Spinal cord (tissue), 10 donors: ENCODE results near the gene PDE4B. TPM values are rescaled to one million over a fixed set of nuclear protein-coding genes. Genes with fewer than 3 reads are reported as not detected.

ENCODE experiments used
- DNase-seq, 6 donors: peaks; one replicate each; pipeline versions ENCODE4 v3.0.0 to v3.0.0-alpha.2; 2013 to 2015; ENCODE audit warnings: low spot score in 6 of 6, low read depth in 4 of 6
- H3K27ac ChIP-seq: one replicate; pipeline ENCODE4 v1.5.1; 2013; ENCODE audit warnings: low read depth, low read length, control low read depth
- H3K27me3 ChIP-seq: one replicate; pipeline ENCODE4 v1.6.1; 2013; ENCODE audit warnings: low read length; ENCODE audit not compliant: control insufficient read depth, insufficient read depth
- H3K36me3 ChIP-seq: one replicate; pipeline ENCODE4 v1.6.1; 2013; ENCODE audit warnings: low read length; ENCODE audit not compliant: control insufficient read depth, insufficient read depth
- H3K4me1 ChIP-seq: one replicate; pipeline ENCODE4 v1.6.1; 2013; ENCODE audit warnings: low read length; ENCODE audit not compliant: control insufficient read depth, insufficient read depth
- H3K4me3 ChIP-seq: one replicate; pipeline ENCODE4 v1.5.1; 2013; ENCODE audit warnings: low read depth, low read length, control low read depth
- H3K9me3 ChIP-seq: one replicate; pipeline ENCODE4 v1.6.1; 2013; ENCODE audit warnings: low read length; ENCODE audit not compliant: control insufficient read depth, insufficient read depth
- WGBS: methylation state at CpG from one replicate; pipeline ENCODE4 v1.1.5; 2013; ENCODE audit warnings: missing lambda C conversion rate; ENCODE audit not compliant: insufficient coverage; 5-methylcytosine and 5-hydroxymethylcytosine counted together
- polyA plus RNA-seq, 2 donors: library from polyadenylated mRNA; unstranded; fragments of 120-200 nt; gene quantifications; one replicate each; pipeline ENCODE4 v1.2.1, GENCODE V29; 2013; ENCODE audit not compliant: insufficient read length in 2 of 2
- total RNA-seq, 2 donors: library from RNA; depleted of rRNA in 1 of 2; stranded (reverse); fragments of 120-200 nt in 1 of 2; fragments of >200 nt in 1 of 2; gene quantifications; one replicate each; pipeline versions ENCODE4 v1.2.3 to v1.2.4, GENCODE V29; 2013 to 2014
- donor health status: healthy.

The PDE4B gene
- total and polyA plus RNA-seq, 4 donors: 57.7 to 181 (median 90.7) TPM

DNA sequence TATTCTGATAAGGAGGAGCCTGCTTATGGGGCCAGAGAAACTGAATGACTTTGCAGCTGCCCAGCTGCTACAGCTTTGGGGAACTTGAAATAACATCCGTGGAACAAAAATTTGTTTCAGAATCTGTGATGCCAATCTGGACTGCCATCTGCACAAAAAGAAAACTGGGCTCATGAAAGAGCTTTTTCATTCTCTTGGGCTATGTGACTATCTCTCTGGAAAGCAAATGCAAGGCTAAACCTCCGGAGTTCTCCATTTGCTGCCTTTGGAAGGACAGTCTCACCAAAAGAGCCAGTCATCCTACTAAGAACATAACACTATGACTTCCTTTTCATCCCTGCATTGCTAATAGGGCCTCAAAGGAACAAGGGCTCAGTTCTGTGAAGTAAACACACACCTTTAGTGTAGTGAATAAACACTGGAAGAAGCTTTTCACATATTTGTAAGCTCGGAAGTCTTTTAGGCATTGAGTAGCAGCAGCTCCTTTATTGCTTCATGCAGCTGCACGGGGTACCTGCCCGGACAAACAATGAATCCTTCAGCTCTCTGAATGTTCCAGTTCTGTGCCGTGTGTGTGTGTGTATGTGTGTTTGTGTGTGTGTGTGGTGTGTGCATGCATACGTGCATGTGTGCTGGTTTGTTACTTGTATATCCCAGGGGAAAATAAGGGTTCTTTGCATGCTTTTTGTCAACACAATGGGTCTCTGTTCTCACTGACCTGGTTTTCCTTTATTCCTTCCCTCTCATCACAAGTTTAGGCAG lies 485.7 kb downstream of the PDE4B start:
- Histone ChIP-seq H3K36me3 (no peaks in the 10 kb centered on the region), H3K9me3 (no peaks in the 10 kb centered on the region), H3K4me1 (peaks cover 30% of the 10 kb centered on the region), H3K27ac (peak overlapping the region; percentile 89), H3K4me3 (no peak overlapping the region), H3K27me3 (no peaks in the 10 kb centered on the region)
- WGBS: 37% methylated on average over 5 of the region's 7 CpGs
- peak; percentile 54 to 88 (median 56) for DNase-seq

GRCh38 chr1:66281808-66282207 lies 489.1 kb downstream of the PDE4B start:
- Histone ChIP-seq H3K4me1 (peaks cover 22% of the 10 kb centered on the region), H3K9me3 (no peaks in the 10 kb centered on the region), H3K27me3 (no peaks in the 10 kb centered on the region), H3K36me3 (no peaks in the 10 kb centered on the region), H3K27ac (no peak overlapping the region), H3K4me3 (no peak overlapping the region)
- WGBS: no CpG with 5 or more reads among the region's 3 CpGs
- no peak for DNase-seq

GRCh38 chr1:66282343-66282852 lies 489.7 kb downstream of the PDE4B start:
- H3K36me3 ChIP-seq: no peaks in the 10 kb centered on the region
- peaks cover 20% of the 10 kb centered on the region for H3K4me1 ChIP-seq
- WGBS: no CpG with 5 or more reads among the region's 2 CpGs

DNA sequence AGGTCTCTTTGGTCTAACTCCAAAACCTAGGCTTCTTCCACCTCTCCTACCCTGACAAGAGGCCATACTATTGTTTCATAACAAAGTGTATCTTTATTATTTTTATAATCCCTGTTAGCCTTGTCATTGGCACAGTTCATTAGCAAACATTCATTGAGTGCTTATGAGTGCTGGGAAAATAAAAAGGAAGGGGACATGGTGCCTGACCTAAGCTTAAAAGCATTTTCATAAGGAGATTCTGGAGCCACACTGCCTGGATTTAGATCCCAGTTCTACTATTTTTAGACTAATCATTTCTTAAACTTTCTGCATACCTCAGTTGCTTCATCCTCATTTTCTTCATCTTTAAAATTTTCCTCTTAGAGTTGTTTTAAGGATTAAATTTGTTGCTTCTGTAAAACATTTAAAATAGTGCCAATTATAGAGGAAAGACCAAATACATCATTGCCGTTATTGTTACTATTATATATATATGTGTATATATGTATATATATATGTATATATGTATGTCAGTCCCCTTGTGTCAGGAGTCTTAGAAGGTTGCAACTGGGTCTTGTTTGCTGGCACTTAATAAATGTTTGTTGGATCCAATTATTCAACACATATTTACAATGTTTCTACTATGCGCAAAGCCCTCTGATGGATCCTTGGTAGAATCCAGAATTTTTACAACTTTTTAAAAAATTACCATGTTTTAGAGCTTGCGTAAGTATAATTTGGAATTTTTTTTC lies 490.4 kb downstream of the PDE4B start:
- peak overlapping the region; percentile 34 for H3K27ac ChIP-seq
- H3K4me3 ChIP-seq: no peak overlapping the region
- WGBS: no CpG with 5 or more reads among the region's 3 CpGs
- H3K9me3 ChIP-seq: no peaks in the 10 kb centered on the region
- peaks cover 17% of the 10 kb centered on the region for H3K4me1 ChIP-seq
- DNase-seq: no peak
- no peaks in the 10 kb centered on the region for H3K36me3 ChIP-seq
- H3K27me3 ChIP-seq: no peaks in the 10 kb centered on the region

More at GRCh38 chr1:66282343-66282852, 489.7 kb downstream of the PDE4B start:
- no peak overlapping the region for H3K27ac ChIP-seq
- DNase-seq: no peak
- no peaks in the 10 kb centered on the region for H3K9me3 ChIP-seq
- H3K4me3 ChIP-seq: no peak overlapping the region
- H3K27me3 ChIP-seq: no peaks in the 10 kb centered on the region

DNA sequence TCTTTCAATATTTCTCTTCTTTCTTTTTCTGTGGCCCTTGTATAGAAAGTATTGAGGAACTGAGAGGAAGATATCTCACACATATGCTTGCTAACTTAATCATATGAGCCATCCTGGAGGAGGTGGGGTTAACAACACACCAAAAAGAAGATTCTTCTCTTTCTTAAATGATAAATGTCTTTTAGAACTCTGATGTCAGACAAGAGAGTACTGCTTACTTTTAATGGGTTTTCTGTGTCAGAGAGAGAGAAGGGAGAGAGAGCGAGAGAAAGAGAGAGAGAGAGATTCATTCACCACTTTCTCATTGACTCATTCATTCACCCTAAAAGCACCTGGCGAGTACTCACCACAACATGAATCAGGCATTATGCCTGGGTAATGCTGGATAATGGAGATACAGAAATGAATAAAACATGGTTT lies 490.9 kb downstream of the PDE4B start:
- H3K9me3 ChIP-seq: no peaks in the 10 kb centered on the region
- H3K4me1 ChIP-seq: peaks cover 11% of the 10 kb centered on the region
- H3K36me3 ChIP-seq: no peaks in the 10 kb centered on the region
- no CpG with 5 or more reads among the region's 2 CpGs for WGBS
- H3K27me3 ChIP-seq: no peaks in the 10 kb centered on the region
- peak in 3 of 6 donors; percentile 15 to 61 (median 52) for DNase-seq
- no peak overlapping the region for H3K4me3 ChIP-seq
- peak overlapping the region; percentile 34 for H3K27ac ChIP-seq

DNA sequence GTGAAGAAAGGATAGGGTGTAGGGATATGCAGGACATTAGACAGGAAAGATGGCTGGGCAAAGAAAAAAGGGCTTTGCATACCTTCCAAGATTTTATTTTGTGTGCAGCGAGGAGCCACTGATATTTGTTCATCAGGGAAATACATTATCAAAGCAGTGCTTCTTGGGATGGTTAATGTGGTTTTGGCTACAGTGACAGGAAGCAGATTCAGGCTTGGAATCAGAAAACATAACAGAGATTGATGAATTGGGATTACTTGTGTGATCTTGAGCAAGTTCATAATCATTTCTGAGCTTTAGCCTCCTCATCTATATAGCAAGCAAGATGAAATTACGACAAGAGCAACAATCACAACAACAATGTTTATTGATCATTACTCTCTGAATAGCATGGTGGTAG lies 492.1 kb downstream of the PDE4B start:
- H3K27me3 ChIP-seq: no peaks in the 10 kb centered on the region
- H3K27ac ChIP-seq: no peak overlapping the region
- no peak overlapping the region for H3K4me3 ChIP-seq
- 100% methylated on average over 1 of the region's 2 CpGs for WGBS
- H3K9me3 ChIP-seq: no peaks in the 10 kb centered on the region
- DNase-seq: no peak
- H3K36me3 ChIP-seq: no peaks in the 10 kb centered on the region
- H3K4me1 ChIP-seq: peaks cover 2% of the 10 kb centered on the region

DNA sequence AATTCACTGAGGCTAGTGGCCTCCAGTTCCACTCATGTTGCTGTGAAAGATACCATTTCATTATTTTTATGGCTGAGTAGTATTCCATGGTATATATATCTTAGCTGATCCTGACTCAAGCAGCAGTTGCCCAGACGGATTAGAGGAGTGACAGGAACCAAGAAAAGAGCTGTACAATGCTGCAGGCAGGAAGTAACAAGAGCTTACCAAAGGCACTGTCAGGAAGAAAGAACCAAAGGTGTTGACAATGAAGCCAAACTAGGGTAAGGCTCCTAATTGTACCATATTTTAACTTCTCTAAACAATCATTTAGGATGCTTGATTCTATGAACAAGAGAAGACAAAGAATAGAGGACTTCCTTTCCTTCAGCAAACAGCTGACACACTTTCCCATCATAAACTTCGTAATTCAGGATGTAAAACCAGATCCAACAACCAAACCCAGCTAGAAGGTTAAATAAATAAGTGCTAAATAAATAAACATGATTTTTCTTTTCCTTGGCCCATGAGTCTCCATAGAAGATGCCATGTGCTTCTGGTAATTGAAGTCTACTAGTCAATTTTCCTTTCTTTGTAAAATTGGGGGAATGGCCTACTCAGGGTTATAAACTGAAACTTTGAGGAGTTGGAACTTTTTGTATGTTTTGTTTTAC lies 493.0 kb downstream of the PDE4B start:
- Histone ChIP-seq H3K4me3 (no peak overlapping the region), H3K4me1 (peaks cover 2% of the 10 kb centered on the region), H3K27me3 (no peaks in the 10 kb centered on the region), H3K36me3 (no peaks in the 10 kb centered on the region), H3K27ac (no peak overlapping the region), H3K9me3 (no peaks in the 10 kb centered on the region)
- DNase-seq: no peak
- 90% methylated on average over 1 of the region's 2 CpGs for WGBS

GRCh38 chr1:66286307-66286706 lies 493.6 kb downstream of the PDE4B start:
- H3K4me3 ChIP-seq: no peak overlapping the region
- DNase-seq: no peak
- no peaks in the 10 kb centered on the region for H3K36me3 ChIP-seq
- H3K9me3 ChIP-seq: no peaks in the 10 kb centered on the region
- H3K27ac ChIP-seq: no peak overlapping the region
- H3K4me1 ChIP-seq: no peaks in the 10 kb centered on the region
- H3K27me3 ChIP-seq: no peaks in the 10 kb centered on the region

GRCh38 chr1:66288048-66288447 lies 495.4 kb downstream of the PDE4B start:
- DNase-seq: no peak
- Histone ChIP-seq H3K27ac (no peak overlapping the region), H3K4me3 (no peak overlapping the region), H3K4me1 (no peaks in the 10 kb centered on the region), H3K9me3 (no peaks in the 10 kb centered on the region), H3K27me3 (no peaks in the 10 kb centered on the region), H3K36me3 (no peaks in the 10 kb centered on the region)
- 89% methylated on average over 2 of the region's 2 CpGs for WGBS
